IPS DF 6.9 (cell line): ENCODE measurements around the gene VPS26B.
"Not testable (repeated sequence)": the region's sequence is repeated elsewhere in the genome, so short reads cannot be mapped to it uniquely, and the experiment has no call there.

Experiments
- DNase-seq: peaks from one replicate; pipeline ENCODE4 v3.0.0-alpha.2; 2013; ENCODE audit warnings: low read depth, low spot score
- H3K27ac ChIP-seq: one replicate; pipeline ENCODE4 v1.5.1; 2013; ENCODE audit warnings: low read length, control low read depth
- H3K27me3 ChIP-seq: 2 replicates; pipeline ENCODE4 v1.6.1; 2013; ENCODE audit warnings: mild to moderate bottlenecking, low read length; ENCODE audit not compliant: control insufficient read depth, insufficient read depth
- H3K36me3 ChIP-seq: 2 replicates; pipeline ENCODE4 v1.6.1; 2013; ENCODE audit warnings: low read length; ENCODE audit not compliant: control insufficient read depth, insufficient read depth
- H3K4me1 ChIP-seq: 2 replicates; pipeline ENCODE4 v1.6.1; 2013; ENCODE audit warnings: low read length; ENCODE audit not compliant: control insufficient read depth, insufficient read depth
- H3K4me3 ChIP-seq: 2 replicates; pipeline ENCODE4 v1.5.1; 2013; ENCODE audit warnings: mild to moderate bottlenecking, low read length
- H3K9me3 ChIP-seq: 2 replicates; pipeline ENCODE4 v1.6.1; 2013; ENCODE audit warnings: low read length, inconsistent platforms; ENCODE audit not compliant: control insufficient read depth, insufficient read depth
- WGBS: extraction: QIAGEN DNeasy Blood & Tissue Kit; methylation state at CpG from one replicate; pipeline ENCODE4 v1.1.7; 2013; ENCODE audit warnings: mixed read lengths, missing lambda C conversion rate; ENCODE audit not compliant: insufficient read length, insufficient coverage; 5-methylcytosine and 5-hydroxymethylcytosine counted together

The VPS26B gene

DNA sequence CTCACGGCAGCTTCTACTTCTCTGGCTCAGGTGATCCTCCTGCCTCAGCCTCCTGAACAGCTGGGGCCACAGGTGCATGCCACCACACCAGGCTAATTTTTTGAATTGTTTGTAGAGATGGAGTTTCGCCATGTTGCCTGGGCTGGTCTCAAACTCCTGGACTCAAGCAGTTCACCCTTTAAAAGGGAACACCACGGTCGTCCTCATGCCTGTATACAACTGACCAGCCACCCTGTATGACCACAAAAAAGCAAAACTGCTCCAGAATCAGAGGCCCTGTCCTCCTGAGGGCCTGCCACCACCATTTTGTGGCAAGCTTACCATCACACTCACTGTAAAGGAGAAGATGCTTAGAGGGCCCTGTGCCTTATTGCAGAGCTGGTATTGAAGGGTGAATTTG is 53.9 kb downstream of the VPS26B start:
- Histone ChIP-seq H3K27me3 (no peaks in the 10 kb centered on the region), H3K27ac (no peak overlapping the region), H3K36me3 (0 out of 2 replicates have a peak, but pooled peaks cover 3% of the 10 kb centered on the region), H3K4me3 (no peak overlapping the region), H3K9me3 (no peaks in the 10 kb centered on the region), H3K4me1 (no peaks in the 10 kb centered on the region)
- no peak for DNase-seq
- no CpG with 5 or more reads among the region's 4 CpGs for WGBS

DNA sequence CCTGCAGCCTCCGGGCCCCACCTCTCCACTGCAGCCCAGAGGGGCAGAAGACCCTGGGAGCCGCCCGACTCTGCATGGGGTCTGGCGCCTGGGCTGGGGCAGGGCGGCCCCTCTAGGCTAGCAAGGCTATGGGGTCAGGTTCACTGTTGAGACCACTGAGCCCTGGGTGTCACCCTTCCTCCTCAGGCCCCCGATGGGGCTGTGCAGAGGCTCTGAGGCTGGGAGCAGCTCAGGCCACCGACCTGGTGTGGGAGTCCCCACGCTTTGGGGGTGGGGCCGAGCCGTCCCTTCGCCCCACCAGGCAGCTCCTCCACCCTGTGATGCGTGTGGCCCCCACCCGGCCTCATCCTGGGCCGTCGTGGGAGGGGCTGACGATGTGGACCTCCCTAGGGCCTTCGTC is 57.2 kb downstream of the VPS26B start:
- not testable (repeated sequence) for H3K36me3 ChIP-seq, H3K4me1 ChIP-seq, H3K4me3 ChIP-seq, H3K9me3 ChIP-seq, H3K27me3 ChIP-seq, DNase-seq, H3K27ac ChIP-seq
- no CpG with 5 or more reads among the region's 17 CpGs for WGBS

DNA sequence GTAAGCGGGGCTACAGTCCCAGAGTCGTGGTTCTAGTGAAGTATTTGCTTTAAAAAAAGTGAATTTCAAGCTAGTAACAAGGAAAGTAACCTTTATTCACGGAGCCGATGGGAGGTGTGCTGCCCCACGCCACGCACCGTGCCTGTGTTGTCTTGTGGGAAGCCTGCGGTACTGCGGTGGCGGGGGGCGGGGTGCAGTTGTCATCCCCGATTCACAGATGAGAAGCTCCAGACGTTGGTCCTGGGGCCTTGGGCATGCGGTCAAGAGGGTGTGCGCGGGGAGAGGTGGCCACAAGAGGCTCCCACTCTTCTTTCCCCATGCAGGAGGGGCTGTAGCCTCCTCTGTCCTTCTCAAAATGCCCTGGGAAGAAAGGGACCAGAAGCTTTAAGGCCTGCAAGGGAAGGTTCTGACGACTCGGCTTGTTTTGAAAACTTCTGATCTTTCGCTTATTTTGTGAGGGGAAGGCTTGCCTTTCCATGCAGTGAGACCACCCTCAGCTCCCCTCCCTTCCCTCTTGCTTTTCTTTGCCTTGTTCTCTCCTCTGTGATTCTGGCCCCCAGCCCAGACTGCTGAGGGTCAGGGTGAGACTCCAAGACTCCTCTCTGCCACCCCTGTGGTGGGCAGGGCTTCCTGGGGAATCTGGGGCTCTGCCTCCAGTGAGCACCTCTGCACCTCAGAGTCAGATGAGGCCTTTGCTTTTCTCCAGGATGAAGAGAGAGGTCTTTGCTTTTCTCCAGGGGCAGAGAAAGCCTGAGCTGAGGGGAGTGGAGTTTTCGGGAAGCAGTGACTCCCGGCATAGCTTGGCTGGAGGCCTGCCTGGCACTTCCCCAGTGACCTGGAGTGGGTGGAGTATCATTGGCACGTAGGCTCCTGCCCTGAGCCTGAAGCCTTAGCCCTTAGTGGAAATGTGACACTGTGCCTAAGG is 57.9 kb downstream of the VPS26B start:
- Histone ChIP-seq H3K4me1 (no peaks in the 10 kb centered on the region), H3K27ac (no peak overlapping the region), H3K4me3 (no peak overlapping the region), H3K9me3 (no peaks in the 10 kb centered on the region), H3K36me3 (0 out of 2 replicates have a peak, but pooled peaks cover 3% of the 10 kb centered on the region), H3K27me3 (no peaks in the 10 kb centered on the region)
- no peak for DNase-seq
- no CpG with 5 or more reads among the region's 22 CpGs for WGBS

DNA sequence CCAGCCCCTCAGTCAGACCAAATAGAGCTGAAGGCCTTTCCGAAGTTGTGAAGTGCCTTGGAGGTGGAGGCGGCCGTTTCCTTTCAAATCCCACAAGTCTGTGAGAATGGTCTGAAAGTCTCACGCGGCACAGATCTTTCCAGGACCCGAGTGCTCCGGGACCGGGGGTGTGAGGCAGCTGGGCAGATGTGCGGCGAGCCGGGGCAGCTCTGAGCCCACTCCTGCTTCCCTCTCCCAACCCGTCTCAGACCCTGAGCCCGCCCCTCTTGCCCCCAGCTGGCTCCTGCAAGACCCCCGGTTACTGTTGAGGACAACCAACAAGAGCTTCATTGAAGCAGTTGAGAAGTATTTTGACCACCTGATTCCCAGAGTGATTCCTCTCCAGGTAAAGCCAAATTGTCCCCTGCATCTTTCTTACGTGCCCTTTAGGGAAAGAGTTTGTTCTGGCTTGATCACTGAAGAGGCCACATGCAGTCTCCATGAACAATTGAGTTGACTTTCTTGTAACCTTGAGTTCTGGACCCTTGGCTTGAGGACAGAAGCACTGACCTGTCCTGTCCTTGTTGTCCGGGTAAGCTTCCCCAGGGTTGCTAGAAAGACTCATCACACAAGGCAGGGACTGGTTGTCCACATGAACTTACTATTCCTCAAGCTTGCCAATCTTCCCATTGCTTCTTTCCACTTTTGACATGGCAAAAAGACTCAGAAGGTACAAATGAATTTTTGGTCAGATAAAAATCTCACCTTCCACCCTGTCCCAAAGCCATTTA is 59.2 kb downstream of the VPS26B start:
- no peak overlapping the region for H3K27ac ChIP-seq
- H3K36me3 ChIP-seq = 0 out of 2 replicates have a peak, but pooled peaks cover 3% of the 10 kb centered on the region
- no CpG with 5 or more reads among the region's 16 CpGs for WGBS
- DNase-seq = no peak
- no peaks in the 10 kb centered on the region for H3K4me1 ChIP-seq
- no peak overlapping the region for H3K4me3 ChIP-seq
- no peaks in the 10 kb centered on the region for H3K27me3 ChIP-seq
- H3K9me3 ChIP-seq = no peaks in the 10 kb centered on the region

DNA sequence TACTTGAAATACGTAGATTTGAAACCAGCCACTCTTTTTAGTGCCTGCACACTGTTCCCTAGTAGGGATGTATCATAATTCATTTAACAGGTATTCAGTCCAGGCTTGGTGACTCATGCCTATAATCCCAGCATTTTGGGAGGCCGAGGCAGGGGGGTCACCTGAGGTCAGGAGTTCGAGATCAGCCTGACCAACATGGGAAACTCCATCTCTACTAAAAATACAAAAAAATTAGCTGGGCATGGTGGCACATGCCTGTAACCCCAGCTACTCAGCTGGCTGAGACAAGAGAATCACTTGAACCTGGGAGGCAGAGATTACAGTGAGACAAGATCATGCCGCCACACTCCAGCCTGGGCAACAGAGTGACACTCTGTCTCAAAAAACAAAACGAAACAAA is 59.9 kb downstream of the VPS26B start:
- not testable (repeated sequence) for DNase-seq, H3K9me3 ChIP-seq, H3K4me1 ChIP-seq, H3K27ac ChIP-seq, H3K27me3 ChIP-seq, H3K36me3 ChIP-seq, H3K4me3 ChIP-seq
- no CpG with 5 or more reads among the region's 5 CpGs for whole genome bisulfite sequencing

DNA sequence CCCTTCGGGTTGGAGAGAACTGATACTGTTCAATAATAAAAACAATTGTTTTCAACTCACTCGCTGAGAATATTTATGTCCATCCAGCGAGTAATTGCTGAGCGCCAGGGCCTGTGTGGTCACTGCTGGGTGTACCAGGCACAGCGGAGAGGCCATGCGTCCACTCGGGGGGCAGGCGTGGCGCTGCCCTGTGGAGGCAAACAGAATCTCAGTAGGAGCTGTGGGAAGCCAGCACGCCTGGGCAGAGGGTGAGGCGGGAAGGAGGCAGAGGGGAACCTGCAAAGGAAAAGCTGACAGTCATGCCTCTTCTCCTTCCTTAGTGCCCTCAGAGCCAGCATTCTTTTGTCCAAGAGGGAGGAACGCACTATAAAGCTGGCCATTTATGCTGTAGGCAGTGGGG is 63.1 kb downstream of the VPS26B start:
- DNase-seq = no peak
- Histone ChIP-seq H3K36me3 (peaks cover 3% of the 10 kb centered on the region; the same call in 1 of the 2 replicates), H3K27ac (no peak overlapping the region), H3K4me1 (no peaks in the 10 kb centered on the region), H3K9me3 (no peaks in the 10 kb centered on the region), H3K4me3 (no peak overlapping the region), H3K27me3 (no peaks in the 10 kb centered on the region)
- no CpG with 5 or more reads among the region's 12 CpGs for WGBS

DNA sequence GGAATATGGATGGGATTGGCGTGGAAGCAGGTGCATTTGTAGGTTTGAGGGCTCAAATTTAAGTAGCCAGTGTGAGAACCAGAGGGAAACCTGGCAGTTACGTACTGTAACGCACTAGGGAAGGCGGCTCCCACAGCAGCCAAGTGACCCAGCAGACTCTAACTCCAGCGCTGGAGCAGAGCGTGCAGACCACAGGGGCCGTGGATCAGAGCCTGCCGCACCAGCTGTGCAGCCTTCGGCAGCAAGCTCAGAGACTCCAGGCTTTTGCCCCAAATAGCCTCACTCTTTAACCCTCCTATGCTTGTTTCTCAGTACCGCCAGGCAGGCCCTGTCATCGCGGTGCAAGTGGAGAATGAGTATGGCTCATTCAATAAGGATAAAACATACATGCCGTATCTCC is 64.0 kb downstream of the VPS26B start:
- peaks cover 5% of the 10 kb centered on the region for H3K36me3 ChIP-seq
- H3K9me3 ChIP-seq = no peaks in the 10 kb centered on the region
- H3K27ac ChIP-seq = no peak overlapping the region
- H3K4me3 ChIP-seq = no peak overlapping the region
- H3K27me3 ChIP-seq = no peaks in the 10 kb centered on the region
- DNase-seq = no peak
- WGBS = no CpG with 5 or more reads among the region's 13 CpGs
- no peaks in the 10 kb centered on the region for H3K4me1 ChIP-seq

DNA sequence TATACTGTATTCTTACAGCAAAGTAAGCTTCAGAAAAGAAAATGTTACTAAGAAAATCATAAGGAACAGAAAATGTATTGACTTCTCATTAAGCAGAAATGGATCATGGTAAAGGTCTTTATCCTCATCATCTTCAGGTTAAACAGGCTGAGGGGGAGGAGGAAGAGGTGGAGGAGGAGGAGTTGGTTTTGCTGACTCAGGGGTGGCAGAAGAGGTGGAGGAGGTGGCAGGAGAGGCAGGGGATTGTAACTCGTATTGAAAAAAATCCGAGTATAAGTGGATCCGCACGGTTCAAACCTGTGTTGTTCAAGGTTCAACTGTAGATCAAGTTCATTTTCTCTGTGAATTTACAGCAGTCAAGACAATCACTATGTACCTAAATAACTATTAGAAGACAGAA is 64.7 kb downstream of the VPS26B start:
- Histone ChIP-seq H3K36me3 (peaks cover 9% of the 10 kb centered on the region), H3K27ac (no peak overlapping the region), H3K9me3 (no peaks in the 10 kb centered on the region), H3K4me1 (no peaks in the 10 kb centered on the region), H3K4me3 (no peak overlapping the region), H3K27me3 (no peaks in the 10 kb centered on the region)
- DNase-seq = no peak
- no CpG with 5 or more reads among the region's 4 CpGs for WGBS

DNA sequence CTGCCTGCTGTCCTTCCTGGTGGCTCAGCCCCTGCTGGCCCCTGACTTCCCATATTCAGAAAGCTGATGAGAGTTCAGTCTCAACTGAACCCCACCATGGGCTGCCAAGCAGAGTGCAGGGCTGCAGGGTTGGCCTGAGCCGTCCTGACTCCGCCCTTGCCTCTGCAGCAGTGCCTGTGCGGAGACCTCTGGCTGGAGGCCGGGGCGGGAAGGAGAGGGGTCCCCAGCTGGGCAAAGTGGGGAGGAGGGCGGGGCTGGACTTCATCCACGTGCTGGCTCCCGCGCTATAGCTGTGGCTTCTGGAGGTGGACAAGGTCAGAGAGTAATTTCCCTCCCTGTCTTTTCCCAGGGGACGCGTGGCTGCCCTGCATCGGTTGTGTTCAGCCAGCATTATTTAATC is 65.3 kb downstream of the VPS26B start:
- no peaks in the 10 kb centered on the region for H3K4me1 ChIP-seq
- no peak overlapping the region for H3K4me3 ChIP-seq
- no peak overlapping the region for H3K27ac ChIP-seq
- H3K9me3 ChIP-seq = no peaks in the 10 kb centered on the region
- peaks cover 9% of the 10 kb centered on the region for H3K36me3 ChIP-seq
- no peak for DNase-seq
- no CpG with 5 or more reads among the region's 12 CpGs for WGBS
- no peaks in the 10 kb centered on the region for H3K27me3 ChIP-seq

DNA sequence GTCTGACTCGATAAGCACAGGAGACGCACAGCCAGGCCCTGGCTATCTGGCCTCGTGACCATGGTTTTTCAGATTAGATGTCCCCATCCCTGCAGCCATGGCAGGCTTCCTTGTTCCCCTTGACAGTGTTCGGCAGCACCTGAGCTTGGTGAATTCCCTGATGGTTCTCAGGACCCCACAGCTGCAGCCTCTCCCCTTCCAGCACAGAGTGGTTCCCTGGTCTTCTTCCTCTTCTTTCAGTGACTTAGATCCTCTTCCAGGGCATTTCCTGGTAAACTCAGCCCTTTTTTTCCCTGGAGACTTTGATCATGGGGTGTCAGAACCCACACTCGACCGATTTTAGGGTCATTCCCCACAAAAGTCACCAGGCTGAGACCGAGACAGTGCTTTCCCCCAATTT is 66.2 kb downstream of the VPS26B start:
- Histone ChIP-seq H3K4me1 (no peaks in the 10 kb centered on the region), H3K27me3 (no peaks in the 10 kb centered on the region), H3K36me3 (peaks cover 9% of the 10 kb centered on the region), H3K27ac (no peak overlapping the region), H3K4me3 (no peak overlapping the region), H3K9me3 (no peaks in the 10 kb centered on the region)
- WGBS = no CpG with 5 or more reads among the region's 7 CpGs
- no peak for DNase-seq
